Kidney (tissue), 22 donors: ENCODE results near the gene BEX1. TPM values are rescaled to one million over a fixed set of nuclear protein-coding genes. Genes with fewer than 3 reads are reported as not detected.
A peak's percentile ranks its signal among the peaks of the same experiment; 100 is the strongest.
"Not testable (repeated sequence)": the region's sequence is repeated elsewhere in the genome, so short reads cannot be mapped to it uniquely, and the experiment has no call there.

Experiments used
- DNase-seq, 5 donors: peaks; one replicate each; pipeline ENCODE4 v3.0.0-alpha.2; 2013 to 2020
- FAIRE-seq: peaks from 2 replicates; lab custom pipeline; 2012; peaks lifted over from hg19 to GRCh38; lab: Jason Lieb, UNC
- H3K27ac ChIP-seq, 2 donors: one replicate each; pipeline ENCODE4 v1.7.0; 2013; ENCODE audit warnings: low read depth in 2 of 2, low read length in 2 of 2, inconsistent platforms in 1 of 2
- H3K27me3 ChIP-seq: one replicate; pipeline ENCODE4 v1.7.1; 2013; ENCODE audit warnings: low read length, inconsistent platforms; ENCODE audit not compliant: control insufficient read depth, insufficient read depth
- H3K36me3 ChIP-seq, 3 donors: one replicate each; pipeline versions ENCODE4 v1.7.0 to v1.7.1; 2013; ENCODE audit warnings: low read length in 3 of 3, control low read depth in 1 of 3, inconsistent platforms in 1 of 3; ENCODE audit not compliant: insufficient read depth in 3 of 3, control insufficient read depth in 2 of 3
- H3K4me1 ChIP-seq, 3 donors: one replicate each; pipeline versions ENCODE4 v1.7.0 to v1.7.1; 2013; ENCODE audit warnings: low read length in 3 of 3, inconsistent platforms in 1 of 3, low read depth in 1 of 3; ENCODE audit not compliant: control insufficient read depth in 2 of 3, insufficient read depth in 2 of 3
- H3K4me3 ChIP-seq, 3 donors: one replicate each; pipeline versions ENCODE4 v1.7.0 to v1.8.1; 2013; ENCODE audit warnings: low read length in 3 of 3, control low read depth in 1 of 3, inconsistent platforms in 1 of 3
- H3K9ac ChIP-seq, 3 donors: one replicate each; pipeline versions ENCODE4 v1.7.0 to v1.7.1; 2013; ENCODE audit warnings: low read length in 3 of 3, control low read depth in 1 of 3, inconsistent platforms in 1 of 3
- H3K9me3 ChIP-seq, 3 donors: one replicate each; pipeline versions ENCODE4 v1.7.0 to v1.7.1; 2013; ENCODE audit warnings: low read length in 3 of 3, control low read depth in 1 of 3, inconsistent platforms in 1 of 3; ENCODE audit not compliant: control insufficient read depth in 2 of 3, insufficient read depth in 1 of 3
- intact Hi-C: fragments of 100-400 bp; cut with DNase I; formaldehyde crosslinking; loops from one replicate; pipeline ENCODE4 v1.11.1; 2022
- long read RNA-seq, 10 donors: library from polyadenylated mRNA in 1 of 10; unstranded in 1 of 10; transcript quantifications; one replicate each; pipeline ENCODE4 v2.0.0 and lab custom pipeline, GENCODE V29; 2021 to 2026
- polyA plus RNA-seq: library from polyadenylated mRNA; stranded (reverse); fragments of 350-450 nt; fragmentation: Illumina TruSeq; extraction: RNeasy Lipid Tissue Mini Kit (QIAGEN cat#74804); gene quantifications from one replicate; pipeline ENCODE4 v1.2.3, GENCODE V29; 2014; ENCODE audit warnings: low read depth, low replicate concordance; ENCODE audit not compliant: insufficient read depth
- total RNA-seq: library from RNA; stranded (reverse); fragmentation: NEBNext Ultra II Directional; extraction: Animal tissue kit (Norgen Biotek cat#: 25700); gene quantifications from one replicate; pipeline ENCODE4 v1.2.1, GENCODE V29; 2021
- TF ChIP-seq, protein P1 (sequence below): IDR thresholded peaks from 3 replicates; pipeline ENCODE4 v1.5.1; 2012; ENCODE audit warnings: mild to moderate bottlenecking, moderate library complexity, borderline replicate concordance; ENCODE audit not compliant: insufficient read depth; ENCODE audit errors: extremely low read depth
- donor health status: control.
- donor health status: control.
- donor health status: control.
- donor health status: control.
- donor health status: control.
- donor health status: DM: yes; HTN: yes; CAD: no.
- donor health status: Normal renal cell carcinoma (clear cell type).

The BEX1 gene
- 5.4 TPM for total RNA-seq
- polyA plus RNA-seq: 32.8 TPM
- long read RNA-seq, donor 1, transcript BEX1-201 (3 exons, 864 nt): major isoform, 17 of 25 reads
- long read RNA-seq, donor 1, partial matches to known transcripts: 8 of 25 reads
- long read RNA-seq, donor 1, other reads (novel, unspliced or antisense): 0 of 25 reads
- long read RNA-seq, donor 2, transcript BEX1-201 (3 exons, 864 nt): major isoform, 17 of 344 reads
- long read RNA-seq, donor 2, partial matches to known transcripts: 316 of 344 reads
- long read RNA-seq, donor 2, other reads (novel, unspliced or antisense): 11 of 344 reads
- long read RNA-seq, donor 3, transcript BEX1-201 (3 exons, 864 nt): major isoform, 39 of 253 reads
- long read RNA-seq, donor 3, partial matches to known transcripts: 205 of 253 reads
- long read RNA-seq, donor 3, other reads (novel, unspliced or antisense): 9 of 253 reads
- long read RNA-seq, donor 4, transcript BEX1-201 (3 exons, 864 nt): major isoform, 13 of 22 reads
- long read RNA-seq, donor 4, partial matches to known transcripts: 0 of 22 reads
- long read RNA-seq, donor 4, other reads (novel, unspliced or antisense): 9 of 22 reads
- long read RNA-seq, donor 5, partial matches to known transcripts: 0 of 3 reads
- long read RNA-seq, donor 5, other reads (novel, unspliced or antisense): 0 of 3 reads
- long read RNA-seq, donor 6, transcript BEX1-201 (3 exons, 864 nt): major isoform, 38 of 264 reads
- long read RNA-seq, donor 6, partial matches to known transcripts: 215 of 264 reads
- long read RNA-seq, donor 6, other reads (novel, unspliced or antisense): 11 of 264 reads
- long read RNA-seq, donor 7, partial matches to known transcripts: 1 of 2 reads
- long read RNA-seq, donor 7, other reads (novel, unspliced or antisense): 0 of 2 reads
- long read RNA-seq, donor 8, transcript BEX1-201 (3 exons, 864 nt): major isoform, 27 of 169 reads
- long read RNA-seq, donor 8, partial matches to known transcripts: 129 of 169 reads
- long read RNA-seq, donor 8, other reads (novel, unspliced or antisense): 13 of 169 reads
- long read RNA-seq, donor 9, transcript BEX1-201 (3 exons, 864 nt): major isoform, 17 of 34 reads
- long read RNA-seq, donor 9, partial matches to known transcripts: 17 of 34 reads
- long read RNA-seq, donor 9, other reads (novel, unspliced or antisense): 0 of 34 reads
- long read RNA-seq, donor 10, transcript BEX1-201 (3 exons, 864 nt): major isoform, 24 of 229 reads
- long read RNA-seq, donor 10, partial matches to known transcripts: 184 of 229 reads
- long read RNA-seq, donor 10, other reads (novel, unspliced or antisense): 21 of 229 reads

- Histone ChIP-seq H3K9me3 (no peaks in the 10 kb centered on the region), H3K9ac (no peak within 1 kb of the TSS), H3K27me3 (no peaks in the 10 kb centered on the region), H3K4me1 (no peaks in the 10 kb centered on the region), H3K36me3 (no peaks in the 10 kb centered on the region), H3K4me3 (peak within 1 kb of the TSS in 2 of 3 donors; percentile 26 to 35), H3K27ac (no peak within 1 kb of the TSS)
- peak; percentile 70 to 85 (median 75) for DNase-seq
- intact Hi-C loops: no loop called here
- no peak for FAIRE-seq
- TF ChIP-seq, protein P1, sequence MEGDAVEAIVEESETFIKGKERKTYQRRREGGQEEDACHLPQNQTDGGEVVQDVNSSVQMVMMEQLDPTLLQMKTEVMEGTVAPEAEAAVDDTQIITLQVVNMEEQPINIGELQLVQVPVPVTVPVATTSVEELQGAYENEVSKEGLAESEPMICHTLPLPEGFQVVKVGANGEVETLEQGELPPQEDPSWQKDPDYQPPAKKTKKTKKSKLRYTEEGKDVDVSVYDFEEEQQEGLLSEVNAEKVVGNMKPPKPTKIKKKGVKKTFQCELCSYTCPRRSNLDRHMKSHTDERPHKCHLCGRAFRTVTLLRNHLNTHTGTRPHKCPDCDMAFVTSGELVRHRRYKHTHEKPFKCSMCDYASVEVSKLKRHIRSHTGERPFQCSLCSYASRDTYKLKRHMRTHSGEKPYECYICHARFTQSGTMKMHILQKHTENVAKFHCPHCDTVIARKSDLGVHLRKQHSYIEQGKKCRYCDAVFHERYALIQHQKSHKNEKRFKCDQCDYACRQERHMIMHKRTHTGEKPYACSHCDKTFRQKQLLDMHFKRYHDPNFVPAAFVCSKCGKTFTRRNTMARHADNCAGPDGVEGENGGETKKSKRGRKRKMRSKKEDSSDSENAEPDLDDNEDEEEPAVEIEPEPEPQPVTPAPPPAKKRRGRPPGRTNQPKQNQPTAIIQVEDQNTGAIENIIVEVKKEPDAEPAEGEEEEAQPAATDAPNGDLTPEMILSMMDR: no peak
Observed at GRCh38 chrX:103063918-103064434, at the start of gene BEX1. TSS of gene BEX1 (minus strand) at chrX:103064171. CDS start at chrX:103063274, 897 bp downstream.

DNA sequence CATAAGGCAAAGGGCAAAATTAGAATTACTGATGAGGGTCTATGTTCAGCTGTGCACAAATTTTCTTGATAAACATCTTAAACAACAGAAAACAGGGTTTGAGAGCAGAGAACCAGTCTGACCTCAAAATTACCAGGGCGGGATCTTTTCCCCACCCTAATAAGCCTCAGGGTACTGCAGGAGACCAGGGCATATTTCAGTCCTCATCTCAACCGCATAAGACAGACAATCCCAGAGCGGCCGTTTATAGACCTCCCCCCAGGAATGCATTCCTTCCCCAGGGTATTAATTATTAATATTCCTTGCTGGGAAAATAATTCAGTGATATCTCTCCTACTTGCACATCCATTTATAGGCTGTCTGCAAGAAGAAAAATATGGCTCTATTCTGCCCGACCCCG lies 45.5 kb upstream of the BEX1 start:
- intact Hi-C loops, DNase-seq, H3K4me1 ChIP-seq, H3K27me3 ChIP-seq, H3K36me3 ChIP-seq, H3K9ac ChIP-seq, H3K9me3 ChIP-seq, H3K27ac ChIP-seq, FAIRE-seq, H3K4me3 ChIP-seq: not testable (repeated sequence)

DNA sequence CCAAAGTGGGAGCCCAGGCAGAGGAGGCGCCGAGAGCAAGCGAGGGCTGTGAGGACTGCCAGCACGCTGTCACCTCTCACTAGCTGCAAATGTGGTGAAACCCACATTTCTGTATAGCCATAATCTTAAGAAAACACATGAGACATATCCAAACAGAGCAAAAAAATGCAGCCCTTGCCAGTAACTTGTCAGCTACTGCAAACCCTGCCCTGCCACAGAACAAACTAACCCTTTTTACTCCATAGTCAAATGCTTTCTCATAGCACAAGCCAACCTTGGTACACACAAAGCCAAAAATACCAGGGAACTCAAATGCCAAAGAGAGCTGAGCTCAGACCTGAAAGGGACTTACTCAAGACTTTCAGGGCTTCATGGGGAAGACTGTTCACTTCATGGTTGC lies 43.9 kb upstream of the BEX1 start:
- TF ChIP-seq, protein P1: no peak
- intact Hi-C loops: no loop called here
- H3K4me1 ChIP-seq: no peaks in the 10 kb centered on the region
- no peaks in the 10 kb centered on the region for H3K27me3 ChIP-seq
- H3K9me3 ChIP-seq: no peaks in the 10 kb centered on the region
- DNase-seq (no peak), FAIRE-seq (no peak)
- H3K9ac ChIP-seq: no peak overlapping the region
- no peak overlapping the region for H3K4me3 ChIP-seq
- H3K36me3 ChIP-seq: no peaks in the 10 kb centered on the region
- no peak overlapping the region for H3K27ac ChIP-seq

DNA sequence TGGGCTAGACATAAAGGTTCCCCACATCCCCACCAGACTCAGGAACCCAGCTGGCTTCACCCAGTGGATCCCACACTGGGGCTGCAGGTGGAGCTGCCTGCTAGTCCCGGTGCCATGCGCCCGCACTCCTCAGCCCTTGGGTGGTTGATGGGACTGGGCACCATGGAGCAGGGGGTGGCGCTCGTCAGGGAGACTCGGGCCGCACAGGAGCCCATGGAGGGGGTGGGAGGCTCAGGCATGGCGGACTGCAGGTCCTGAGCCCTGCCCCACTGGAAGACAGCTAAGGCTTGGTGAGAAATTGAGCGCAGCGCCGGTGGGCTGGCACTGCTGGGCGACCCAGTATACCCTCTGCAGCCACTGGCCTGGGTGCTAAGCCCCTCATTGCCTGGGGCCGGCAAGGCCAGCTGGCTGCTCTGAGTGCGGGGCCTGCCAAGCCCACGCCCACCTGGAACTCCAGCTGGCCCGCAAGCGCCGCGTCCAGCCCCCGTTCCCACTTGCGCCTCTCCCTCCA lies 43.3 kb upstream of the BEX1 start:
- FAIRE-seq, H3K9me3 ChIP-seq, H3K36me3 ChIP-seq, H3K4me1 ChIP-seq, H3K9ac ChIP-seq, H3K27ac ChIP-seq, H3K4me3 ChIP-seq, DNase-seq, intact Hi-C loops, H3K27me3 ChIP-seq: not testable (repeated sequence)

GRCh38 chrX:103104370-103104769 lies 40.4 kb upstream of the BEX1 start:
- FAIRE-seq, DNase-seq, intact Hi-C loops: not testable (repeated sequence)

More at GRCh38 chrX:103104370-103104769, 40.4 kb upstream of the BEX1 start:
- H3K9ac ChIP-seq, H3K4me3 ChIP-seq, H3K9me3 ChIP-seq, H3K27ac ChIP-seq, H3K36me3 ChIP-seq, H3K4me1 ChIP-seq, H3K27me3 ChIP-seq: not testable (repeated sequence)
